ENCODE results near the gene RAB4B.
"Not testable (repeated sequence)": the region's sequence is repeated elsewhere in the genome, so short reads cannot be mapped to it uniquely, and the experiment has no call there.

Gene RAB4B

DNA sequence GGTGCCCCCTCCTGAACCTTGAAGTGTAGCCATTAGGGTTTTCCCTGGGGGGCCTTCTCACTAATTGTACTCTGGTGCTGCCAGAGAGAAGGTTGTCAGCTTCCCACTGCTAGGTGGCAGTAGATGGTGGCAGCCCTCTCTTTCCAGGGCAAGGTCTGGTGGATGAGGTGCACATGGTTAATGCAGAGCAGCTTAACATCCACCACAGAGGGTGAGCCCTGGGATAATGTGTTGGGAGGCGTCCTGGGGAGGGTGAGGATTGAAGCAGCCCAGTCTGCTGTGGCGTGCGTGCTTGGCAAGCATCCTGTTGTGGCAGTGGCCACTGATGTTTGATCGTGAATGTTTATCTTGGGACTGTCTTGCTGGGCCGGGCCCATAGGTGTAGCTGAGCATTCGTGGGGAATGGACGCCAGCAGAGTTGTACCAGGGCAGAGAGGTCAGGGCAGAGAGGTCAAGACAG, 26.8 kb downstream of the RAB4B start:
- no peak for DNase-seq

DNA sequence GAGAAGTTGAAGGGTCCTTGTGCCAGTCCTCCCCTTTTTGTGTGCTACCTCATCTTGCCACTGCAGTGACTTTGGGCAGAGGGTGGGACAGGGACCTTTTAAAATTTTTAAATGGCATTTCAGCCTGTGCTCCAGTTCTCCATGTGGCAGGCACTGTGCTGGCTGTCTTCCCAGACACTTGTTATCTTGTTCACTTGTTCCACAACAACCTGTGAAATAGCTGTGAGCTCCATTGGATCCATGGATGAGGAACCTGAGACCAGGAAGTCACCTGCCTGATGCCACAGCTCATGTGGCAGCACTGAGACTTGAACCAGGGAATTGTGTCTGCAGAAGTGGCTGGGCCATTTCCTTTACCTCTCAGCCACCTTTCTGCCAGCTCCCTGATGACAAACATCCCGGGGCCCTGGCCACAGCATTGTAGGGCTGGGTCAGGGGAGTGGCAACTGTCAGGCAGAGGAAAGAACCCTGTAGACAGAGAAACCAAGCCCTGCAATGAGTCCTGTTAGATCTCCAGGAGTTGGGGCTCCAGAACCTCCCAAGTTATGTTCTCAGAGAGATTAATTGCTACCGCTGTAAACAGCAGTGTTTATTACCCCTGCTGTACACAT, 27.3 kb downstream of the RAB4B start:
- no peak for DNase-seq

DNA sequence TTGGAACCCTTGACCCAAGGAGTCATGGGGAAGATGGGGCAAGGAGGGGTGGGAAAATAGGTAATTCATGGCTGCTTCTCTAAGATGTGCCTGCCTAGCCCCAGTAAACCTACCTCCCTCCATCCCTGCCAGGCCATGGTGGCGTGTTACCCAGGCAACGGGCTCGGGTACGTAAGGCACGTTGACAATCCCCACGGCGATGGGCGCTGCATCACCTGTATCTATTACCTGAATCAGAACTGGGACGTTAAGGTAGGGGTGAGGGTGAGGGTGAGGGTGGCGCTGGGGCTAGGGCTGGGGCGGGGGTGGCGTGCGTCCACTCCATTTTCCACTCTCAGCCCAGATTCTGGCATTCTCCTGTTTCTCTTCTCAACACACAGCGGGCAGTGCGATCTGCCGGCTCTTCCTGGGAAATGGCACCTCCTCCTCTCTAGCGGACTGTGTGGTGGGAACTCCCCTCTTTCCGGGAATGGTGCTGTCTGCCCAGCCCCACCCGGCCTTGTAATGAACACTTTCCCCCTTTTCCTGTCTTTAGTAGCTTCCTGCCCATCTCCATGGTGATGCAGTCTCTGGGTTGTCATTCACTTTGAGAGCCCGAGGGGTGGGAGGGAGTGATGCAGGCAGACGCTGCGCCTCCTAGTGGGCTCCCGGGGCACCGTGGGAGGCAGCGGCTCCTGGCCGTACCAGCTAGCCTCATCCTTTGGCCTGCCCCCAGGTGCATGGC, 28.5 kb downstream of the RAB4B start:
- no peak for DNase-seq

DNA sequence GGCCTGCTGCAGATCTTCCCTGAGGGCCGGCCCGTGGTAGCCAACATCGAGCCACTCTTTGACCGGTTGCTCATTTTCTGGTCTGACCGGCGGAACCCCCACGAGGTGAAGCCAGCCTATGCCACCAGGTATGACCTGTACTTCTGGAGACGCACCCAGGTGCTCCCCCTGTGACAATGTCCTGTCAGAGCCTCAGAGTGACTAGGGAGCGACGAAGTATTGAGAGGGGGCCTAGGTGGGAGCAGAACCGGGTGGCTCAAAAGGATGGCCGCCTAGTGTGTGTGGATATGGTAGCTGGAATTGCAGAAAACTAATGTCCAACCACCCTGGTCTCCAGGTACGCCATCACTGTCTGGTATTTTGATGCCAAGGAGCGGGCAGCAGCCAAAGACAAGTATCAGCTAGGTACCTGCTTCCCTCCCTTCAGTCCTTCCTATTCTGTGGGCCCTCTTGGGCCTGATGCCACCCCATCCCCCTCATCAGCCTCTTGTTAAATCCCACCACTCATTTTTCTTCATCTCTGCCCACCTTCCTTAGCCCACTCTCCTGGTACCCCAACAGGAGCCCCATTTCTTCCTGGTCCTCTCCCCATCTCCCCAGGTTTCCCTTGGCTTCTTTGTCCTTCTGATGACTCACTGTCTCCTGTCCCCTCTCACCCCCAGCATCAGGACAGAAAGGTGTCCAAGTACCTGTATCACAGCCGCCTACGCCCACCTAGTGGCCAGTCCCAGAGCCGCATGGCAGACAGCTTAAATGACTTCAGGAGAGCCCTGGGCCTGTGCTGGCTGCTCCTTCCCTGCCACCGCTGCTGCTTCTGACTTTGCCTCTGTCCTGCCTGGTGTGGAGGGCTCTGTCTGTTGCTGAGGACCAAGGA, 29.3 kb downstream of the RAB4B start:
- no peak for DNase-seq

DNA sequence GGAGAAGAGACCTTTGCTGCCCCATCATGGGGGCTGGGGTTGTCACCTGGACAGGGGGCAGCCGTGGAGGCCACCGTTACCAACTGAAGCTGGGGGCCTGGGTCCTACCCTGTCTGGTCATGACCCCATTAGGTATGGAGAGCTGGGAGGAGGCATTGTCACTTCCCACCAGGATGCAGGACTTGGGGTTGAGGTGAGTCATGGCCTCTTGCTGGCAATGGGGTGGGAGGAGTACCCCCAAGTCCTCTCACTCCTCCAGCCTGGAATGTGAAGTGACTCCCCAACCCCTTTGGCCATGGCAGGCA, 29.9 kb downstream of the RAB4B start:
- DNase-seq = no peak

DNA sequence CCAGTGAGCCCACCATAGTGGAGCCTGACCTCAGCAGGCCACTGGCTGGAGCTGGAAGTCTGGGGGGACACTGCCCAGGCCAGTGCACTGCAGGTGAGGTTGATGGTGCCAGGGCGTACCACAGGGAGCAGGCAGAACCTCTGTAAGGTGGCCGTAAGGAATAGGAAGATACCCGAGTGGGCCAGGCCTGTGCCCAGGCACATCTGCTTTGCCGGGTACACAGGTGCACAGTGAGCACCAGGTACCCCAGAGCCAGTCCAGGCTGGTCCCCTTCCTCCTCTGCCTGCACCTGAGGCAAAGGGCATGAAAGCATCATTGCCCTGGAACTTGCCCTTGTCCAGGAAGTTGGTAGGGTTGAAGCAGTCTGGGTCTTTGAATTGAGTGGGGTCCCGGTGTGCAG, 30.4 kb downstream of the RAB4B start:
- no peak for DNase-seq

DNA sequence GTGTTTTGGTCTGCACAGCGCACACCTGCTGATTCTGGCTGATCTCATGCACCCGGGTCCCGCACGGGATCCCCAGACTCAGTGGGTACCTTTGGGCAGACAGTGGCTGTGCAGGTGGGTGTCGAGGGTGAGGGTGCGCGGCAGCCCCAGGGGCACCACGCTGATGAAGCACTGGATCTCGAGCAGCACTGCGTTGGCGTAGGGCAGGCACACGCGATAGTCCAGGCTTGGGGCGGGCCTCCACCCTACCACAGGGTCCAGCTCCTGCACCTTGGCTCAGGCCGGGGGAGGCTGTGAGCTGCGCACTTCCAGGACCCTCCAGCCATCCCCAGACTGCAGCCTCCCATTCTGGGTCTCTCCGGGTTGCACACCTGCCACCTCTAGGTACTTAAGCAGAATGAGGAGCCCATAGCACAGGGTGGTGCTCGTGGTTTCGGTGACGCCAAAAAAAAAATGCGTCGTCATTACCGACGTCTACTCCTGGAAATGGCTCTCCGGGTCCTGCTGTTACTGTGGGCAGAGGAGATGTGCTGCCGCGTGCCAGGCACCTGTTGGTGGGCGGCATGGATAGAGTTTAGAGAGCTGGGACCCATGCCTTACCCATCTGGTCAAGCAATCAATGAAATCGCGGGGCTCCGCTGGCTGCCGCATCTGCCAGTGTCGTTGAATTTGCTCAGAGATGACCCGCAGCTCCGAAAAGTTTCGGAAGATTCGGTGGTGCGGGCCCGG, 31.5 kb downstream of the RAB4B start:
- DNase-seq = no peak

DNA sequence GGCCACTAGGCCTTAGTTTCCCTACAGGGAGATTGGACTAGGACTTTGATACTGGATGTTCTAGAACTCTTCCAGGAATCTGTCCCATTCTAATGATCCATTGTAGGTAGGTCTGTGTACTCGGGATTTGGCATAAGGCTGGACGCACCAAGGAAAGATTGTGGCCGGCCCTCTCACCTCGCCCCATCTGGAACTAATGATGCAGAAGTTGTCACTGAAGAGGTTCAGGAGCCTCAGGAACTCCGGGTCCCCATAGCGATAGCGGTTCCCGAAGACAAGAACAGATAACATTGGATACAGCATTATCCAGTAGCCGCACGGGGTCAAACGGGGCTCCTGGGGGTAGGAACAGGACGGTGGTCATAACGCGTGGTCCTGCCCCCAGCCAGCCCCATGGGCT, 32.1 kb downstream of the RAB4B start:
- DNase-seq = no peak

DNA sequence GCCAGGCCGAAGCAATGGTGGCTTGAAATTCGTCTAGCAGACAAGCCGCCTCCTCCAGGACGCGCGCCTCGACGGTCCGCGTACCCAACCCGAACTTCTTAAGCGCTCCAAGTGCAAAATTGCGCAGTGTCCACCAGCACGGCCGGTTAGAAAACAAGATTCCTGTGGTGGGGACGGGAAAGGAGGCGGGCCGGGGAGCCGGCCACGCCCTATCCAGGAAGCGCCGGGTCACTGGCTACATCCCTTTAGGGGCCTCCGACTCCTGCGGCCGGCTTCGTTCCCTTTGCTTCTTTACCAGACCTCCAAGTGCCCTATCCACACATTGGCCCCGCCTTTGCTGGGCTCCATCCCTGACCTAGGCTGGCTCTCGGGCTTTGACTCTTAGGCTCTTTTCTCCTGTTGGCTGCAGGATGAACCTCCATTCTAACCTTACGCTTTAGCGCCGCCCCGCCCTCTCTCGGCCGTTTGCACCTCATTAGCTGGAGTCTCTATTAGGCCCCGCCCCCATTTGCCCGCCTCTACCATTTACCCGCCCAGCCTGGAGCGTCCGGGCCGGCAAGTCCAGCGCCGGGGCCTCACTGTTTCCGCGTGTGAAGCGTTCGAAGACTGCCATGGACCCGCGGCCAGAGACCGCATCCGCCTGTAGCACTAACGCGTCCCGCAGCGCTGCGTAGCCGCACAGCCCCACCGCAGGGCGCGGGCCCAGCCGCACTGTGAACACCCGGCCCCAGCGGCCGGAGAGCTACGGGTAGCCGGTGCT, 32.8 kb downstream of the RAB4B start:
- DNase-seq = not testable (repeated sequence)

DNA sequence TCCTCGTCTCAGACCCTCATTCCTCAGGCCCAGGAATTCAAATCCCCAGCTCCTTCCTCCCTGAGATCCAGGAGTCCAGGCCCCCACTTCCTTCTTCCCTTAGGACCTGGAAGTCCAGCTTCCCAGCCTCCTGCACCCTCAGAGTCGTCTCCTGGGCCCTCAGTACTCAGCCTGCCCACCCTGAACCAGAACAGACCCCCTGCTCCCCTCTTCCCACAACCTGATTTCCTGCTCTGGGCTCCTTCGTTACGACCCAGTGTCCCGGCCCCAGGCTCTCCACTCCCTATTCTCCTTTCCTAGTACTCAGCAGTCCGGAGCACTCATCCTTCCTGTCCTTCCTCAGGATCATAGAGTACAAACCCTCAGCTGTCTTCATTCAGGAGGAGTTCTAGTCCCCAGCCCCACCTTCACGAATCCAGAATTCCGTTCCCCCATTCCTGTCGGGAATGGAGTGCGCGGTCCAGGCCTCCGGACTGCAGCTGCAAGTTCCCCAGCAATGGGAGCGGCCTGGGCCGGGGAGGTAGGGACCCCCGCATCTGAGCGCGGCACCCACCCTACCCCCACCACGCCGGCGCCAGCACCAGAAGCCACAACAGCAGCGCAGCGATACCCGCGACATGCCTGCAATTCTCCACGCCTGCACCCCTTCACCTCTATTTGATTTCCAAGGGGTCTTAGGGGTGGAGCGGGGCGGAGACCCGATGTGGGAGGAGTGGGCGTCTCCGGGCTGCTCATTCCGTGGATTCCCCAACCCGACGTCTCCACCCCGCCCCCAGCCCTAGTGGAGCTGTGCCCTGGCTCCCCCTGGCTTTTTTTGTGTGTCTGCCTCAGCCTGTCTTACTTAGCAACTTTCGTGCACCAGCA, 33.7 kb downstream of the RAB4B start:
- DNase-seq = no peak

DNA sequence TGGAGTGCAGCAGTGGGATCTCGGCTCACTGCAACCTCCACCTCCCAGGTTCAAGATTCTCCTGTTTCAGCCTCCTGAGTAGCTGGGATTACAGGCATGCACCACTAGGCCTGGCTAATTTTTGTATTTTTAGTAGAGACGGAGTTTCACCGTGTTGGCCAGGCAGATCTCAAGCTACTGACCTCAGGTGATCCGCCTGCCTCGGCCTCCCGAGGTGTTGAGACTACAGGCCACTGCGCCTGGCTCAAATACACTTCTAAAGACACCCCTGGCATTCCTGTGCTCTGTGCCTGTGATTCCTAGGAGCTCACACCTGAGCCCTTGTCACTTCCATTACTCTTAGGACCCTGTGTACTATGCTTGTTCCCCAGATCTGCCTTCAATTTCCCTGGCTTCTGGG, 34.5 kb downstream of the RAB4B start:
- not testable (repeated sequence) for DNase-seq

DNA sequence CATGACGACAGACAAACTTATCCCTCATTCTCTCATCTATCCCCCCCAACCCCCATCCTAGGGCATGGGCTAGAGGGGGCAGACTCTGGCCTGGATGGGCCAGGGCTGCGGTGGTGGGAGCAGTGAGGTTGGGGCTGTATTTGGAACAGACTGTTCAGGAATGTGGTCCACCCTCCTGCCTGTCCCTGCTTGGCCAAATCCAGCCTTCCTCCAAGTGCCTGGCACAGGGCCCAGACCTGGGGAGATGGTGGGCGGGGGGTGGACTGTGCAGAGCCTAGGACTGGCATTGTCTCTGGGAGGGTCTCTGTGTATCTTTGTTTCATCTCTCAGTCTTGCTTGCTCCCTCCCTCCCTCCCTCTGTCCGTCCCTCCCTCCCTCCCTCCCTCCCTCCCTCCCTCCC, 35.1 kb downstream of the RAB4B start:
- DNase-seq = no peak

DNA sequence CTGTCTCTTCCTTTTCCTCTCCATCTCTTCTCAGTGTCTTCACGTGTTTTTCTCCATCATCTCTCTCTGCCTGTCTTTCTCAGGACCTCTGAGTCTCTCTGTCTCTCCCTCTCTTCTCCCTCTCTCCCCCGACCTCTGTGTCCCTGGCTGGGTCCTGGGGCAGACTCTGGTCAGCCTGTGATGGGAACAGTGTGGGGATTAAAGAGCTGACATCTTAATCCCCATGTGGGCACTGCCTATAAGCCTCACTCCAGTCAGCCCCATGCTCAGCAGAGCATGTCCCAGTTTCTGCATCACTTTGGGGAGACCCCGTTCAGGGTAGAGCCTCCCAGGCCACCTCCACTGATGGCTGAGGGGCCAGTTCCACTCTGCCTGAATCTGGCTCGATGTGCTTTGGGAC, 37.2 kb downstream of the RAB4B start:
- no peak for DNase-seq

DNA sequence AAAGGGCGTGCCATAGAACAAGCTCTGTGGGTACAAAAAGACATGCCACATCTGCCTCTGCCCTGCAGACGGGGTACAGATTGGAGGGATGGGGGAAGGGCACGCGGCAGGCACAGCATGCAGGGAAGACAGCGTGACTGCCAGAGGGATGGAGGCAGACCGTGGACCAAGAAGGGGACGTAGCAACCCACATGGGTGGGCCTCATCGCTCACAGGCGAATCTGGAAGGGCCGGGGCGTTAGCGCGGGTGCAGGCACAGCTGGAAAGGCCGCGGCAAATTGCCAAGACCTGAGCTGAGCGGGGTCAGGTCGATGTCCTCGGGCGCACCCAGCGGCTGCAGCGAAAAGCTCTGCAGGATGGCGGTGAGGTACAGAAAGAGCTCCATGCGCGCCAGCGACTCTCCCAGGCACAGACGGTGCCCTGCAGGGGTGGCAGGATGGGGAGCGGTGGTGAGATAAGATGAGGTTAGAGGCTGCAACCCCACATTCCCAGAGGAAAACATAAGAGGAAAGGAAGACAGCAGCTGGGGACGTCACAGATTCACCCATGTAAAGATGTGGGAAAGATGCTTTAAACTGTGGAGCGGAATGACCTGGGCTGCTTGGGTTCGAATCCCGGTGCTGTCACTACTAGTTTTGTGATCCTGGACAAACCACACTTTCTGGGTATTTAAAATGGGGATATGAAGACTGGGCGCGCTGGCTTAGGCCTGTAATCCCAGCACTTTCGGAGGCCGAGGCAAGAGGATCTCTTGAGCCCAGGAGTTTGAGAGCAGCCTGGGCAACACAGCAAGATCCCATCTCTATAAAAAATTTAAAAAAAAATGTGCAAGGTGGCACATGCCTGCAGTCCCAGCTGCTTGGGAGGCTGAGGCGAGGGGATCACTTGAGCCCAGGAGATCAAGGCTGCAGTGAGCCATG, 40.7 kb downstream of the RAB4B start:
- DNase-seq = peak; percentile 44

DNA sequence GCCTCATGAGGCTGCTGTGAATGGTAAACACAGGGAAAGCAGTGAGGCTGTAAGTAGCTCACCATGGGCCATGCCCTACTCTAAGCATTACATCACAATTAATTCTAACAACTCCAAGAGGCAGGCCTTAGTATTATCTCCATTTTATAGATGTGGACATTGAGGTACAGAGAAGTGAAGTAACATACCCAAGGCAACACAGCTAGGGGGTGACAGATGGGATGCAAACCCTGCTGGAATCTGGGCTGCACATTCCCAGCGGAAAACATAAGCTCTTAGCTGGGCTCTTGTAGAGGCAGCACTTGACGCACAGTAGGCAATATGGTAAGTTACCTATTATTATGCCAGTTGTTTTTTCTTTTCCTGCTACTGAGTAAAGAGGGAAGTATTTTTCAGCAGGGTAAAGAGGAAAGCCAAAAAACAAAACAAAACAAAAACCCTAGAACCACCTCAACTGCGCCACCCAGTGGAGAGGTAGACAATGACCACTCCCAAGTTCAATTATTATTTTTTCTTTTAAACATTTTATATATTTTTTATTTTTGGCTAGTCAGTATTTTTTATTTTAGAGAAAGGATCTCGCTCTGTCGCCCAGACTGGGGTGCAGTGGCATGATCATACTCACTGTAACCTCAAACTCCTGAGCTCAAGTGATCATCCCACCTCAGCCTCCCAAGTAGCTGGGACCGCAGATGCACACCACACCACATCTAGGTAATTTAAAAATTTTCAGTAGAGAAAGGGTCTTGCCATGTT, 41.6 kb downstream of the RAB4B start:
- not testable (repeated sequence) for DNase-seq

DNA sequence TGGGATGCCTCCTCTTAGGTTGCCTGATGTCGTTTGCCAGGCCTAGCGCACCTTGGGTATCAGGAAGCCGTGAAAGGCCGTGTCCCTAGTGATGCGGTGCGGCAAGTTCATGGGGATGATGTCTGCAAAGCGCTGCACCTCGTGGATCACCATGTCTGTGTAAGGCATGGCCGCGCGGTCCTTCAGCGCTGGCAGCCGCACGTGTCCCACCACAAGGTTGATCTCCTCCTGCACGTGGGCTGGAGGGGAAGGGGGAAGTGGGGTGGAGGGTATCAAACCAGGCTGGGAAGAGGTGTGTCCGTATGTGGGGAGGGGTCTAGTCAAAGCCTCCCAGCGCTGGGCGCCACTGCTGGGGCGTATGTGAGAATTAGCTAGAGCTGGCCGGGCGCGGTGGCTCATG, 44.1 kb downstream of the RAB4B start:
- DNase-seq = no peak

DNA sequence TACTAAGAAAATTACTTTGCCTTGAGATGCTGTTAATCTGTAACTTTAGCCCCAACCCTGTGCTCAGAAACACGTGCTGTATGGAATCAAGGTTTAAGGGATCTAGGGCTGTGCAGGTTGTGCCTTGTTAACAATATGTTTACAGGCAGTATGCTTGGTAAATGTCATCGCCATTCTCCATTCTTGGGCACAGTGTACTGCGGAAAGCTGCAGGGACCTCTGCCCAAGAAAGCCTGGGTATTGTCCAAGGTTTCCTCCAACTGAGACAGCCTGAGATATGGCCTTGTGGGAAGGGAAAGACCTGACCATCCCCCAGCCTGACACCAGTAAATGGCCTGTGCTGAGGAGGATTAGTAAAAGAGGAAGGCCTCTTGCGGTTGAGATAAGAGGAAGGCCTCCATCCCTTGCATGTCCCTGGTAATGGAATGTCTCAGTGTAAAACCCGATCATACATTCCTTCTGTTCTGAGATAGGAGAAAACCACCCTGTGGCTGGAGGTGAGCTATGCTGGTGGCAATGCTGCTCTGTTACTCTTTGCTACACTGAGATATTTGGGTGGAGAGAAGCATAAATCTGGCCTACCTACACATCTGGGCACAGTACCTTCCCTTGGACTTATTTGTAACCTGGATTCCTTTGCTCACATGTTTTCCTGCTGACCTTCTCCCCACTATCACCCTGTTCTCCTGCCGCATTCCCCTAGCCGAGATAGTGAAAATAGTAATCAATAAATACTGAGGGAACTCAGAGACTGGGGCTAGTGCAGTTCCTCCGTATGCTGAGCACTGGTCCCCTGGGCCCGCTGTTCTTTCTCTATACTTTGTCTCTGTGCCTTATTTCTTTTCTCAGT, 44.9 kb downstream of the RAB4B start:
- DNase-seq = not testable (repeated sequence)

DNA sequence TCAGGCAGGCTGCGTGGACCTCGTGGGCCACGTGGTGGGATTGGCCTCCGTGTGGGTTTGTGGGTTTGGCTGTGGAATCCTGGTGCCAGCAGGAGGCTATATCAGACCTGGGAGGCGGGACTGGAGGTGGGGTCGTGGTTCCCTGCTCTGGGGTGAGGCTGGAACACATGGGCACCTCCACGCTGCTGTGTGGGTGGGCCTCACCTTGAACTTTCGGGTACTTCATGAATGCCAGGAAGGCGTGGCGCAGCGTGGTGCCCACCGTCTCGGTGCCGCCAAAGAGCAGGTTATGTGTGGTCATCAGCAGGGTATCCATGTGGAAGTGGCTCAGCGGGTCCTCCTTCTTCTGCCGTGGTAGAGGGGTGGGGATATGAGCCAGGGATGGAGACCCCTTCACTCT, 46.9 kb downstream of the RAB4B start:
- DNase-seq = not testable (repeated sequence)
